Stomach (tissue), 4 donors: Measurements from ENCODE around the gene BTBD9.

Experiments used
- EP300 ChIP-seq: sonication (generic); formaldehyde crosslinking; IDR thresholded peaks from one replicate; pipeline ENCODE4 v1.6.1; 2017; ENCODE audit warnings: antibody characterized with exemption
- POLR2A ChIP-seq, 4 donors: fragments of 450-650 bp; IDR thresholded peaks; one replicate each; pipeline ENCODE4 v1.6.1; 2016; ENCODE audit warnings: antibody characterized with exemption in 4 of 4, control low read depth in 2 of 4, mild to moderate bottlenecking in 1 of 4, moderate library complexity in 1 of 4
- POLR2AphosphoS5 ChIP-seq, 3 donors: sonication (generic); formaldehyde crosslinking; IDR thresholded peaks; one replicate each; pipeline ENCODE4 v1.6.1; 2016; ENCODE audit warnings: antibody characterized with exemption in 3 of 3
- TF ChIP-seq, protein P1 (sequence below), 7 experiments: fragments of 450-650 bp in 4 of 7; fragments of 200-600 bp in 3 of 7; sonication (generic) in 3 of 7; IDR thresholded peaks; one replicate each; pipeline ENCODE4 v1.5.1; 2016 to 2019; ENCODE audit warnings: antibody characterized with exemption in 7 of 7, control low read depth in 2 of 7, mild to moderate bottlenecking in 1 of 7

DNA sequence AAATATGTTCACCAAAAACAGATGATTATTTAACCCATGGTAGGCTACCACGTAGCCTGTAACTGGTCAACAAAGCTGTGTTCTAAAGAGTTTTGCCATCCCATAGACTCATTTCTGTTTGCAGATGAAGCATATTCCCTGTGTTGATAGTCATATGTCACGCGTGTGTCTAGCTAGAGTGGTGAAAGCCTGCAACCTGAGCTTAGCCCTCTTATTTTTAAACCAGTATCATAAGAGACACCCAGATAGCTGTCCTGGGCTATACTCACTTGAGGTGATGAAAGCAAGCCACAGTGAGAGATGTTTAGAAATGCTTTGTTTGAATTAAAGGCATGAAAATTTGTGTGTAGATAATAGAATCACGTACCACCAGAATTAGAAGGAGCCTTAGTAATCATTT, 512.4 kb downstream of the BTBD9 start:
- TF ChIP-seq EP300 (no peak), POLR2A (IDR thresholded peaks at IDR 0.05) (no peak), POLR2AphosphoS5 (IDR thresholded peaks at IDR 0.05) (no peak)
- TF ChIP-seq, protein P1, sequence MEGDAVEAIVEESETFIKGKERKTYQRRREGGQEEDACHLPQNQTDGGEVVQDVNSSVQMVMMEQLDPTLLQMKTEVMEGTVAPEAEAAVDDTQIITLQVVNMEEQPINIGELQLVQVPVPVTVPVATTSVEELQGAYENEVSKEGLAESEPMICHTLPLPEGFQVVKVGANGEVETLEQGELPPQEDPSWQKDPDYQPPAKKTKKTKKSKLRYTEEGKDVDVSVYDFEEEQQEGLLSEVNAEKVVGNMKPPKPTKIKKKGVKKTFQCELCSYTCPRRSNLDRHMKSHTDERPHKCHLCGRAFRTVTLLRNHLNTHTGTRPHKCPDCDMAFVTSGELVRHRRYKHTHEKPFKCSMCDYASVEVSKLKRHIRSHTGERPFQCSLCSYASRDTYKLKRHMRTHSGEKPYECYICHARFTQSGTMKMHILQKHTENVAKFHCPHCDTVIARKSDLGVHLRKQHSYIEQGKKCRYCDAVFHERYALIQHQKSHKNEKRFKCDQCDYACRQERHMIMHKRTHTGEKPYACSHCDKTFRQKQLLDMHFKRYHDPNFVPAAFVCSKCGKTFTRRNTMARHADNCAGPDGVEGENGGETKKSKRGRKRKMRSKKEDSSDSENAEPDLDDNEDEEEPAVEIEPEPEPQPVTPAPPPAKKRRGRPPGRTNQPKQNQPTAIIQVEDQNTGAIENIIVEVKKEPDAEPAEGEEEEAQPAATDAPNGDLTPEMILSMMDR (IDR thresholded peaks at IDR 0.05) = no peak
